Mesothelial cell of epicardium (in vitro differentiated cells): ENCODE data around the gene RAB20. TPM values are rescaled to one million over a fixed set of nuclear protein-coding genes. Genes with fewer than 3 reads are reported as not detected.
"Not testable (repeated sequence)": the region's sequence is repeated elsewhere in the genome, so short reads cannot be mapped to it uniquely, and the experiment has no call there.

Experiments used
- DNase-seq, 2 experiments: peaks; one replicate each; pipeline ENCODE4 v3.0.0; 2021; ENCODE audit warnings: low spot score in 2 of 2; ENCODE audit not compliant: unreplicated experiment in 2 of 2
- H3K27ac Mint-ChIP-seq: 2 replicates; pipeline ENCODE4 v1.8.0; 2021; ENCODE audit warnings: mixed read lengths
- H3K27me3 Mint-ChIP-seq: 2 replicates; pipeline ENCODE4 v1.8.0; 2021; ENCODE audit warnings: low read depth, mixed read lengths
- H3K36me3 Mint-ChIP-seq: 2 replicates; pipeline ENCODE4 v1.8.0; 2021; ENCODE audit warnings: mixed read lengths
- H3K4me1 Mint-ChIP-seq: 2 replicates; pipeline ENCODE4 v1.8.0; 2021; ENCODE audit warnings: mixed read lengths
- H3K4me3 Mint-ChIP-seq: 2 replicates; pipeline ENCODE4 v1.8.0; 2021; ENCODE audit warnings: mild to moderate bottlenecking, moderate library complexity, mixed read lengths
- H3K9me3 Mint-ChIP-seq: 2 replicates; pipeline ENCODE4 v1.8.0; 2021; ENCODE audit warnings: mixed read lengths
- CTCF ChIP-seq: fragments of 200-600 bp; sonication (generic); IDR thresholded peaks from one replicate; pipeline ENCODE4 v1.5.0; 2021; ENCODE audit warnings: antibody characterized with exemption; ENCODE audit not compliant: unreplicated experiment
- total RNA-seq: library from RNA; stranded (reverse); gene quantifications from 3 replicates; pipeline ENCODE4 v1.2.1, GENCODE V29; 2021

The RAB20 gene
- total RNA-seq, 1 donor from 2014 or later = 8.9 TPM

GRCh38 chr13:110572778-110573118 is 11.2 kb upstream of the RAB20 start:
- Mint-ChIP-seq H3K9me3 (peaks cover 8% of the 10 kb centered on the region), H3K4me3 (no peak overlapping the region), H3K27me3 (peaks cover 7% of the 10 kb centered on the region), H3K27ac (no peak overlapping the region), H3K4me1 (peaks cover 14% of the 10 kb centered on the region), H3K36me3 (peaks cover 3% of the 10 kb centered on the region)
- DNase-seq = no peak
- no peak for TF ChIP-seq CTCF

DNA sequence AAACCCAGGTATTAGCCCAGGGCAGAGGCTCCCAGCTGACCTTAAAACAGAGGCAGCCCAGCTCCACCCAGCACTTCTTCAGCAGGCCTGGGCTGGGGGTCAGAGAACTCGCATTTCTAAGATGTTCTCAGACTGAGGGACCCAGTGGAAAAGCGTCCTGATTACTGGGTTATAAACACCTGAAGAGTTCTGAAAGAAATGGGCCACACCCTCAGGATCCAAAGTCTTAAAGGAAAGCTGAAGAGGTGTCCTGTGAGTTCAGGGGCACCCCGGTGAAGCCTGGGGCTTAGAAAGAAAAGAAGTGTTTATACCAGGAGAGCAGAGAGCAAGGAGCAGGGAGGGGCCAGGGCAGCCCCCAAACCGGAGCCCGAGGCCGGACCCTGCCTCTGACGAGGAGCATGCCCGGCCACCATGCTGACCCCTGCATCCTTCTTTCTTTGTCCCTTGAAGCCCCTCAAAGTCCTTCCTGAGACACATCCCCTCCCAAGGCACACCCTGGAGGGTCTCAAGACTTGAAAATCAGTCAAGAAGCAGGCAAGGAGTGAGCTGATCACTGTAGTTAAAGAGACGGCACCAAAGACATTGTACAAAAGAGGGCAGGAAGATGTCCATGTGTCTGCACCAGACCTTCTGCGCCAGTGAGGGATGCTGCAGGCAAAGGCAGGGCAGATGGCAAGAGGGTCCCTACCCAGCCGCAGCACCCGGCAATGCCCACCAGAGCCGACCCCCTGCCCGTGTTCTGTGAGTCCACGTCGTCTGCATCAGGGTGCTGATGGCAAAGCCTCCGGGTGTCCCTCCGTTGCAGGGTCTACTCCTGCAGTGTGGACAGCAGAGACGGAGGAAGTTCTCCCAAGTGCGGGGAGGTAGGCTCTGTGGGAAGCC is 10.6 kb upstream of the RAB20 start:
- H3K36me3 Mint-ChIP-seq = peaks cover 3% of the 10 kb centered on the region
- H3K27me3 Mint-ChIP-seq = peaks cover 7% of the 10 kb centered on the region
- no peak overlapping the region for H3K27ac Mint-ChIP-seq
- TF ChIP-seq CTCF = no peak
- H3K4me3 Mint-ChIP-seq = no peak overlapping the region
- peaks cover 8% of the 10 kb centered on the region for H3K9me3 Mint-ChIP-seq
- H3K4me1 Mint-ChIP-seq = peaks cover 14% of the 10 kb centered on the region
- no peak for DNase-seq

GRCh38 chr13:110570886-110571285 is 9.4 kb upstream of the RAB20 start:
- Mint-ChIP-seq H3K9me3 (peaks cover 8% of the 10 kb centered on the region), H3K27me3 (peaks cover 4% of the 10 kb centered on the region), H3K4me1 (peaks cover 18% of the 10 kb centered on the region), H3K4me3 (no peak overlapping the region), H3K36me3 (peaks cover 3% of the 10 kb centered on the region), H3K27ac (no peak overlapping the region)
- no peak for DNase-seq
- TF ChIP-seq CTCF = no peak

- H3K27me3 Mint-ChIP-seq, H3K36me3 Mint-ChIP-seq, H3K9me3 Mint-ChIP-seq, H3K27ac Mint-ChIP-seq, DNase-seq, H3K4me3 Mint-ChIP-seq: not testable (repeated sequence)
- H3K4me1 Mint-ChIP-seq = peaks cover 23% of the 10 kb centered on the region
These were observed 8.4 kb upstream of the RAB20 start for GRCh38 chr13:110569962-110570361.

DNA sequence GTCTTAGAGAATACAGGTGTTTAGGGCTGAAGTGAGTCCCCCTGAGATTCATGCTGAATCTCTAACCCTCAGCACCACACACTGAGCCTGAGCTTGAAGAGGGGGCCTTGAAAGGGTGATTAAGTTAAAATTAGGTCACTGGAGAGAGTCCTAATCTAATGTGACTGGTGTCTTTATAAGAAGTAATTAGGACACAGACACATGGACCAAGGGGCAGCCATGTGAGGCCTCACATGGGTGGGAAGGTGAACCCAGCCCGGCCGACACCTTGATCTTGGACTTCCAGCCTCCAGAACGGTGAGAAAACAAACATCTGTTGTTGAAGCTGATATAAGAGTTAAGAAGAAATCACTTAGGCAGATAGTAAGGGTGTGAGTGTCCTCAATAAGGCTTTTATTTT is 7.1 kb upstream of the RAB20 start:
- Mint-ChIP-seq H3K4me1 (peaks cover 34% of the 10 kb centered on the region), H3K4me3 (no peak overlapping the region), H3K27ac (no peak overlapping the region), H3K27me3 (no peaks in the 10 kb centered on the region), H3K36me3 (peaks cover 5% of the 10 kb centered on the region), H3K9me3 (peaks cover 12% of the 10 kb centered on the region)
- no peak for DNase-seq
- no peak for TF ChIP-seq CTCF

- H3K4me3 Mint-ChIP-seq = no peak overlapping the region
- DNase-seq = no peak
- H3K36me3 Mint-ChIP-seq = peaks cover 5% of the 10 kb centered on the region
- H3K27me3 Mint-ChIP-seq = no peaks in the 10 kb centered on the region
- H3K9me3 Mint-ChIP-seq = peaks cover 12% of the 10 kb centered on the region
- peaks cover 42% of the 10 kb centered on the region for H3K4me1 Mint-ChIP-seq
- no peak for TF ChIP-seq CTCF
- no peak overlapping the region for H3K27ac Mint-ChIP-seq
These were observed 4.6 kb upstream of the RAB20 start for GRCh38 chr13:110566171-110566570.
